ENCODE data around the gene ANGPTL3. TPM values are rescaled to one million over a fixed set of nuclear protein-coding genes. Genes with fewer than 3 reads are reported as not detected.
"Not testable (repeated sequence)": the region's sequence is repeated elsewhere in the genome, so short reads cannot be mapped to it uniquely, and the experiment has no call there.

ANGPTL3 gene
- total RNA-seq: not detected

- Histone ChIP-seq H3K27me3 (ENCODE audit: insufficient read depth, low read length) (no peaks in the 10 kb centered on the region), H3K4me1 (ENCODE audit: insufficient read depth, low read length) (no peaks in the 10 kb centered on the region), H3K4me3 (ENCODE audit: low read length) (no peak within 1 kb of the TSS), H3K9me3 (ENCODE audit: low read depth, low read length) (no peaks in the 10 kb centered on the region)
Observed at GRCh38 chr1:62597281-62597680, at the start of gene ANGPTL3. TSS of gene ANGPTL3 (plus strand) at chr1:62597520. CDS start at chr1:62597567, 47 bp downstream.

- H3K4me3 ChIP-seq (ENCODE audit: low read length): no peak overlapping the region
- no peaks in the 10 kb centered on the region for H3K9me3 ChIP-seq (ENCODE audit: low read depth, low read length)
- no peaks in the 10 kb centered on the region for H3K4me1 ChIP-seq (ENCODE audit: insufficient read depth, low read length)
- H3K27me3 ChIP-seq (ENCODE audit: insufficient read depth, low read length): no peaks in the 10 kb centered on the region
Observed at GRCh38 chr1:62561306-62561705, 36.0 kb upstream of the ANGPTL3 start.

- H3K4me1 ChIP-seq (ENCODE audit: insufficient read depth, low read length); H3K4me3 ChIP-seq (ENCODE audit: low read length); H3K27me3 ChIP-seq (ENCODE audit: insufficient read depth, low read length); H3K9me3 ChIP-seq (ENCODE audit: low read depth, low read length): not testable (repeated sequence)
Observed at GRCh38 chr1:62567182-62567581, 30.1 kb upstream of the ANGPTL3 start.

GRCh38 chr1:62567926-62568325 lies 29.4 kb upstream of the ANGPTL3 start:
- H3K4me1 ChIP-seq (ENCODE audit: insufficient read depth, low read length); H3K27me3 ChIP-seq (ENCODE audit: insufficient read depth, low read length); H3K4me3 ChIP-seq (ENCODE audit: low read length); H3K9me3 ChIP-seq (ENCODE audit: low read depth, low read length): not testable (repeated sequence)

GRCh38 chr1:62571517-62571916 lies 25.8 kb upstream of the ANGPTL3 start:
- not testable (repeated sequence) for H3K4me3 ChIP-seq (ENCODE audit: low read length); H3K4me1 ChIP-seq (ENCODE audit: insufficient read depth, low read length); H3K27me3 ChIP-seq (ENCODE audit: insufficient read depth, low read length); H3K9me3 ChIP-seq (ENCODE audit: low read depth, low read length)

- H3K27me3 ChIP-seq (ENCODE audit: insufficient read depth, low read length): no peaks in the 10 kb centered on the region
- H3K4me3 ChIP-seq (ENCODE audit: low read length): no peak overlapping the region
- H3K9me3 ChIP-seq (ENCODE audit: low read depth, low read length): no peaks in the 10 kb centered on the region
- H3K4me1 ChIP-seq (ENCODE audit: insufficient read depth, low read length): no peaks in the 10 kb centered on the region
Observed at GRCh38 chr1:62572476-62572875, 24.8 kb upstream of the ANGPTL3 start.

- Histone ChIP-seq H3K27me3 (ENCODE audit: insufficient read depth, low read length) (no peaks in the 10 kb centered on the region), H3K9me3 (ENCODE audit: low read depth, low read length) (no peaks in the 10 kb centered on the region), H3K4me3 (ENCODE audit: low read length) (no peak overlapping the region), H3K4me1 (ENCODE audit: insufficient read depth, low read length) (no peaks in the 10 kb centered on the region)
Observed at GRCh38 chr1:62573675-62574074, 23.6 kb upstream of the ANGPTL3 start.

GRCh38 chr1:62585469-62586155 lies 11.7 kb upstream of the ANGPTL3 start:
- Histone ChIP-seq H3K27me3 (ENCODE audit: insufficient read depth, low read length) (no peaks in the 10 kb centered on the region), H3K9me3 (ENCODE audit: low read depth, low read length) (no peaks in the 10 kb centered on the region), H3K4me3 (ENCODE audit: low read length) (no peak overlapping the region), H3K4me1 (ENCODE audit: insufficient read depth, low read length) (no peaks in the 10 kb centered on the region)

GRCh38 chr1:62588000-62588399 lies 9.3 kb upstream of the ANGPTL3 start:
- H3K9me3 ChIP-seq (ENCODE audit: low read depth, low read length): no peaks in the 10 kb centered on the region
- no peaks in the 10 kb centered on the region for H3K4me1 ChIP-seq (ENCODE audit: insufficient read depth, low read length)
- no peak overlapping the region for H3K4me3 ChIP-seq (ENCODE audit: low read length)
- H3K27me3 ChIP-seq (ENCODE audit: insufficient read depth, low read length): no peaks in the 10 kb centered on the region

- no peaks in the 10 kb centered on the region for H3K27me3 ChIP-seq (ENCODE audit: insufficient read depth, low read length)
- no peaks in the 10 kb centered on the region for H3K9me3 ChIP-seq (ENCODE audit: low read depth, low read length)
- H3K4me3 ChIP-seq (ENCODE audit: low read length): no peak overlapping the region
Observed at GRCh38 chr1:62589321-62589720, 8.0 kb upstream of the ANGPTL3 start.

GRCh38 chr1:62590255-62590969 lies 6.9 kb upstream of the ANGPTL3 start:
- Histone ChIP-seq H3K27me3 (ENCODE audit: insufficient read depth, low read length) (no peaks in the 10 kb centered on the region), H3K4me1 (ENCODE audit: insufficient read depth, low read length) (no peaks in the 10 kb centered on the region), H3K9me3 (ENCODE audit: low read depth, low read length) (no peaks in the 10 kb centered on the region), H3K4me3 (ENCODE audit: low read length) (no peak overlapping the region)

More at GRCh38 chr1:62589321-62589720, 8.0 kb upstream of the ANGPTL3 start:
- H3K4me1 ChIP-seq (ENCODE audit: insufficient read depth, low read length): no peaks in the 10 kb centered on the region

- Histone ChIP-seq H3K27me3 (ENCODE audit: insufficient read depth, low read length) (no peaks in the 10 kb centered on the region), H3K4me1 (ENCODE audit: insufficient read depth, low read length) (no peaks in the 10 kb centered on the region), H3K9me3 (ENCODE audit: low read depth, low read length) (no peaks in the 10 kb centered on the region), H3K4me3 (ENCODE audit: low read length) (no peak overlapping the region)
Observed at GRCh38 chr1:62590970-62591368, 6.4 kb upstream of the ANGPTL3 start.

GRCh38 chr1:62593825-62594394 lies 3.4 kb upstream of the ANGPTL3 start:
- Histone ChIP-seq H3K4me3 (ENCODE audit: low read length) (no peak overlapping the region), H3K27me3 (ENCODE audit: insufficient read depth, low read length) (no peaks in the 10 kb centered on the region), H3K9me3 (ENCODE audit: low read depth, low read length) (no peaks in the 10 kb centered on the region), H3K4me1 (ENCODE audit: insufficient read depth, low read length) (no peaks in the 10 kb centered on the region)

- no peaks in the 10 kb centered on the region for H3K27me3 ChIP-seq (ENCODE audit: insufficient read depth, low read length)
- H3K4me1 ChIP-seq (ENCODE audit: insufficient read depth, low read length): no peaks in the 10 kb centered on the region
- no peaks in the 10 kb centered on the region for H3K9me3 ChIP-seq (ENCODE audit: low read depth, low read length)
- H3K4me3 ChIP-seq (ENCODE audit: low read length): no peak overlapping the region
Observed at GRCh38 chr1:62595647-62596046, 1.7 kb upstream of the ANGPTL3 start.

- H3K4me3 ChIP-seq (ENCODE audit: low read length): no peak overlapping the region
- no peaks in the 10 kb centered on the region for H3K9me3 ChIP-seq (ENCODE audit: low read depth, low read length)
- no peaks in the 10 kb centered on the region for H3K4me1 ChIP-seq (ENCODE audit: insufficient read depth, low read length)
- no peaks in the 10 kb centered on the region for H3K27me3 ChIP-seq (ENCODE audit: insufficient read depth, low read length)
Observed at GRCh38 chr1:62599044-62599443, 1.7 kb downstream of the ANGPTL3 start.

All from mononuclear cell (primary cell).